H1 (cell line): Measurements from ENCODE around the gene ATP6V0D1. TPM values are rescaled to one million over a fixed set of nuclear protein-coding genes. Genes with fewer than 3 reads are reported as not detected.

Source experiments
- POLR2A ChIP-seq, 2 experiments: IDR thresholded peaks; 1 replicate in 1 of 2; 2 replicates in 1 of 2; pipeline ENCODE4 v1.6.1; 2011; ENCODE audit warnings: low read depth in 2 of 2, low read length in 2 of 2, mild to moderate bottlenecking in 2 of 2; ENCODE audit errors: control extremely low read depth in 1 of 2
- polyA plus RNA-seq, 7 experiments: library from polyadenylated mRNA; depleted of rRNA in 3 of 7; stranded (reverse) in 5 of 7; unstranded in 2 of 7; fragments of >200 nt in 5 of 7; fragments of 200-250 nt in 2 of 7; gene quantifications; 1 replicate in 5 of 7; 2 replicates in 1 of 7; 4 replicates in 1 of 7; pipeline versions ENCODE4 v1.2.1 to v1.2.3, GENCODE V29; 2011 to 2013; ENCODE audit warnings: missing spikeins in 2 of 7, mixed read lengths in 2 of 7
- total RNA-seq: library from RNA; stranded (reverse); fragmentation: NEBNext Ultra II Directional; extraction: Animal tissue kit (Norgen Biotek cat#: 25700); gene quantifications from 2 replicates; pipeline ENCODE4 v1.2.1, GENCODE V29; 2021

Gene ATP6V0D1
- total and polyA plus RNA-seq, 2 of the 8 experiments (the other 6 are each of a cell fraction or from before 2014, with no cell fraction given): 47.3 to 134 TPM

DNA sequence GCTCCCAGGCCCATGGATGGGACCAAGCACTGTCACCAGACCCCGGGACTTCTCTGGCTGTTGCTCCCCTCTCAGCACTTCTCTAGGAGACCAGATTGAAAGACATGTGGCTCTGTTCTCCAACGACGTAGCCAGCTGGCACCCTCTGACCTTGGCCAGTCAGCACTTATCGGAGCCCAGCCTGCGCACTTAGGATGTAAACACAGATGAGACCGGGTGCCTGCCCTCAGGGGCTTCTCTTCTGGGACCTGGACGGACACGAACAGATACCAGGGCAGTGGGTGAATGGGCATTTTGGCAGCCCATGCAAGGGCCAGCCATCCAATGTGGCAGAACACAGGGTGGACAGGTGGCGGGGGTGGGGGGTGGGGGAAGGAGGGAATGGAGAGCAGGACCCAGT is 71.3 kb downstream of the ATP6V0D1 start (continued):
- no peak for TF ChIP-seq POLR2A (IDR thresholded peaks at IDR 0.05; ENCODE audit: control extremely low read depth in 1 of 2, low read depth in 2 of 2, low read length in 2 of 2)
